Vagina (tissue), 2 donors: Measurements from ENCODE around the gene GNAI2.

Source experiments
- POLR2A ChIP-seq, 2 donors: fragments of 450-650 bp; IDR thresholded peaks; one replicate each; pipeline ENCODE4 v1.6.1; 2017; ENCODE audit warnings: antibody characterized with exemption in 2 of 2, mild to moderate bottlenecking in 2 of 2, moderate library complexity in 2 of 2
- POLR2AphosphoS5 ChIP-seq, 2 donors: sonication (generic); formaldehyde crosslinking; IDR thresholded peaks; one replicate each; pipeline ENCODE4 v1.9.0; 2017; ENCODE audit warnings: antibody characterized with exemption in 2 of 2, mild to moderate bottlenecking in 2 of 2, low read depth in 1 of 2; ENCODE audit not compliant: insufficient read depth in 1 of 2
- TF ChIP-seq, protein P1 (sequence below), 3 experiments: fragments of 450-650 bp in 2 of 3; fragments of 200-600 bp in 1 of 3; sonication (generic) in 1 of 3; IDR thresholded peaks; one replicate each; pipeline ENCODE4 v1.5.1; 2017 to 2019; ENCODE audit warnings: antibody characterized with exemption in 3 of 3, mild to moderate bottlenecking in 2 of 3, moderate library complexity in 2 of 3

DNA sequence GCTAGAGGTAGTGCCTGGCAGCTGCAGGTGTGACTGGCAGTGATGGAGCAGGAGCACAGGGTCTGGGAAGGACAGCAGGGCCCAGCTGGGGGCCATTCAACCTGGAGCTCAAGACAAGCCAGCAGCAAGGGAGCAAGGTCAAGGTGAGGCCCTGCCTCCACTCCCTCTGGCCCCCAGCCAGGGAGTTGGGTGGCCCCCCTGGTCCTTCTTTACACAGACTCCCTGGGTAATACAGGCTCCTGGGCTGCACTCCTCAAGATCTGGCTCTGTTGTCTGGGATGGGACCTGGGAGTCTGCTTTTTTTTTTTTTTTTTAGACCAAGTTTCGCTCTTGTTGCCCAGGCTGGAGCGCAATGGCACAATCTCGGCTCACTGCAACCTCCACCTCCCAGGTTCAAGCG lies 14.5 kb downstream of the GNAI2 start:
- TF ChIP-seq, protein P1, sequence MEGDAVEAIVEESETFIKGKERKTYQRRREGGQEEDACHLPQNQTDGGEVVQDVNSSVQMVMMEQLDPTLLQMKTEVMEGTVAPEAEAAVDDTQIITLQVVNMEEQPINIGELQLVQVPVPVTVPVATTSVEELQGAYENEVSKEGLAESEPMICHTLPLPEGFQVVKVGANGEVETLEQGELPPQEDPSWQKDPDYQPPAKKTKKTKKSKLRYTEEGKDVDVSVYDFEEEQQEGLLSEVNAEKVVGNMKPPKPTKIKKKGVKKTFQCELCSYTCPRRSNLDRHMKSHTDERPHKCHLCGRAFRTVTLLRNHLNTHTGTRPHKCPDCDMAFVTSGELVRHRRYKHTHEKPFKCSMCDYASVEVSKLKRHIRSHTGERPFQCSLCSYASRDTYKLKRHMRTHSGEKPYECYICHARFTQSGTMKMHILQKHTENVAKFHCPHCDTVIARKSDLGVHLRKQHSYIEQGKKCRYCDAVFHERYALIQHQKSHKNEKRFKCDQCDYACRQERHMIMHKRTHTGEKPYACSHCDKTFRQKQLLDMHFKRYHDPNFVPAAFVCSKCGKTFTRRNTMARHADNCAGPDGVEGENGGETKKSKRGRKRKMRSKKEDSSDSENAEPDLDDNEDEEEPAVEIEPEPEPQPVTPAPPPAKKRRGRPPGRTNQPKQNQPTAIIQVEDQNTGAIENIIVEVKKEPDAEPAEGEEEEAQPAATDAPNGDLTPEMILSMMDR (IDR thresholded peaks at IDR 0.05): no peak
- TF ChIP-seq POLR2A (IDR thresholded peaks at IDR 0.05) (no peak), POLR2AphosphoS5 (IDR thresholded peaks at IDR 0.05; ENCODE audit: insufficient read depth in 1 of 2, low read depth in 1 of 2) (no peak)
